ENCODE data around the gene APOB.

Gene APOB

GRCh38 chr2:21043744-21044532 lies at the start of gene APOB:
Gene APOB (minus strand): TSS chr2:21044073. CDS start chr2:21043945, 128 bp downstream.
- no peak for DNase-seq (ENCODE audit: low read depth, low spot score)

DNA sequence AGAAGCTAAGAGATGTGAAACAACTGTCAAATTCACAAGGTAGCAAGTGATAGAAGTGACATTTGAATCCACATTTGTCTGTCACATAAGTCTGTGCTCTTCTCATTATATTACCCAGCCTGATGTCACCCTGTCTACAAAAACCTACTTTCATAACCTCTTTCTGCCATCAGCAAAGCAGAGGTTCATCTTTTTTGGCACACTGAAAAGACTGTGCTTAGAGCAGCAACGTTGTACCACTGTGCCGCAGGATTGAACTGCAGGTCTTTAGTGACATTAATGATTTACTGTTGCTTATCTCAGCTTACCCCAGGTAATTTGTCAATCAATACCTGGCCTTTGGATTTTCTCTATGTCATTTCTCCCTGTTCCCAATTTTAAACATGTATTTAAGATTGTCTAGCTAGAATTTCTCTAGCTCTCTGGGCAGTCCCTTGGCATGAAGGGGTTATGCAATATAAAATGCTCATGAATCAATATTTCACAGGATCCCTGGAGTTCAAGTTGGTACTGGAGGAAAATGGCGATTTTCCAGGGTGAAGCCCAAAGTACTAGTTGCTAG lies 48.5 kb upstream of the APOB start:
- DNase-seq (ENCODE audit: low read depth, low spot score) = no peak

- no peak for DNase-seq (ENCODE audit: low read depth, low spot score)
Measured at GRCh38 chr2:21084401-21084800, 40.5 kb upstream of the APOB start.

- no peak for DNase-seq (ENCODE audit: low read depth, low spot score)
Measured at GRCh38 chr2:21083482-21083881, 39.6 kb upstream of the APOB start.

DNA sequence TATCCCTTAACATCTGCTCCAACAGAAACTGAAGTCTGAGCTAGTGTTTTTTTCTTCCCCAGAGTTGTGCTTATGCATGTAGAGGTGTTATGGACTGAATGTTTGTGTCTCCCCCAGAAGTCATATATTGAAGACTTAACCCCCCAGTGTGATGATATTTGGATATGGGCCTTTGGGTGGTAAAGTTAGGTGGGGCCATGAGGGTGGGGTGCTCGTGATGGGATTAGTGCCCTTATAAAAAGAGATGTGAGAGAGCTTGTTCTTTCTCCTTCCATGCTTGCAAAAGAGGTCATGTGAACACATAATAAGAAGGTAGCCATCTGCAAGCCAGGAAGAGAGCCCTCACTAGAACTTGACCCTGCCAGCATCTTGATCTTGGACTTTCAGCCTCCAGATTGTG lies 34.4 kb upstream of the APOB start:
- DNase-seq (ENCODE audit: low read depth, low spot score) = no peak

DNA sequence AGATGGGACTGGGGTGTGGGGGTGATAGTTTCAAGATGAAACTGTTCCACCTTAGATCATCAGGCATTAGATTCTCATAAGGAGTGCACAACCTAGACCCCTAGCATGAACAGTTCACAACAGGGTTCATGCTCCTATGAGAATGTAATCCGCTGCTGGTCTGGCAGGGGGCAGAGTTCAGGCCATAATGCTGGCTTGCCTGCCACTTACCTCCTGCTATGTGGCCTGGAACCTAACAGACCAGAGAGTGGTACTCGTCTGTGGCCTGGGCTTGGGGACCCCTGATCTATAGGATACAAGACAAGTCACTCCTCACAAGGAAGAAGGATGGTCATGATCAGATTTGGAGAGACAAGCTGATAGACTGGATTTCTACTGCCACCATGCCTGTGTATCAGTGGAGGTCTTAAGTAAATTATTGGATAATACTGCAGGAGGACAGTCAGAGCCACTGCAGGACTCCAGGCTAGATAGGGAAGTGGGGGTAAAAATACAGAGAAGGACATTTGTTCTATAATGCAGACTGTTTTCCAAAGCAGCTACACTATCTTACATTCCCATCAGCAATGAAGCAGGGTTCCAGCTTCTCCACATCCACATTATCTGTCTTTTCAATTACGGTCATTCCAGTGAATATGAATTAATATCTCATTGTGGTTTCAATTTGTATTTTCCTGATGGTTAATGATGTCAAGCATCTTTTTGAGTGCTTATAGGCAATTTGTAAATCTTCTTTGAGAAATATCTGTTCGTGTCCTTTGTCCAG lies 28.8 kb upstream of the APOB start:
- no peak for DNase-seq (ENCODE audit: low read depth, low spot score)

- no peak for DNase-seq (ENCODE audit: low read depth, low spot score)
Measured at GRCh38 chr2:21070341-21071257, 26.7 kb upstream of the APOB start.

DNA sequence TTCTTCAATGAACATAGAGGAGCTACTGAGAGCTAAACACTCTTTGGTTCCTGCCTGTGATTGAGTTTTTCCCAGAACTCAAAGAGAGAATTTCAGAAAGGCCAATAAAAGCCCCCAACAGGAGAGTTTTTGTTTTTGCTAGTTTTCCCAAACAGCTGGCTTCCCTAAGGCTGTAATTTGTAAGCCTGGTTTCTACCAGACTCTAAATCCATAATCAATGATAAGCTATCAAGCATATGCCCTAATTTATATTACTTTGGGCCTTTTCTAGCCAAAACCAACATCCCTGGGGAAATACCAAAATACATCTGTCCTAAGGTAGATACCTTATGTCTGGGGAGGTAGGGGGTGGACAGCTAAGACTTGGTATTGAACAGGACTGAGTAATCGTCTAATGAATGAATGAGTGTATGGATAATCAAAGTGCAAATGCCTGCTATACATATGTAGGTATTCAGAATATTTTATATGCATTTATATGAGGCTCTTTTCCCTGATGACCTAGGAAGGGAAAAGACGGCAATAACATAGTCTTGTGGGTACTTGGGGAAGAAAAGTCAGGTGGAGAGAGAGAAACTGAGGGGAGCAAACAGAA lies 26.0 kb upstream of the APOB start:
- DNase-seq (ENCODE audit: low read depth, low spot score) = no peak

DNA sequence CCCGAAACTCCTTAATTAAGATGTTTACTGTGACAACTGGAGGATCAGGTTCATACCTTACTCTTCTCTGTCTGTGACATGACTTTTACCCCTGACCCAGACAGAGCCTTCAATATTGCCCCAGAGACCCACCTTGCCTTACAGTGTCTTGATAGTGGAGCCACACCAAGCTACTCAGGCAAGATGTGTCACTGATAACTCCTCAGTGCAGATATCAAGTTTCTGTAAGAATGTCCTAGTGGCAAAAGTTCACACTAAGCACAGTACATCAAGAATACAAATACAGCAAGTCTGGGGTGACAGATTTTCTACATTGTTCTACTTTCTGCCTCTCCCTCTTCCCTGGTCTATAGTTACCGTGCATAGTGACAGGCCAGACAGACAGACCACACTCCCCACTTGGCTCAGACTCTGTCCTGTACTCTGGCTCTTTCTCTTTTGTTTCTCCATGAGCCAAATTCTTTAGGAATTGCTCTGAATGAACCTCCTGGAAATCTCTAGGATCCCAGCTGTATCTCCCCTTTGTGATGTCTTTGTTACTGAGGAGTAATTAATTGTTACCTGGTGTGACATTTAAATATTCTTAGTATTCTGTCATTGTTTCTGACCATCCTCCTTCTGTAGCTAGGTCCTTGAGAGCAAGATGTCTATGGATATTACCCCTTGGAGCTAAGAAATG lies 24.1 kb upstream of the APOB start:
- DNase-seq (ENCODE audit: low read depth, low spot score) = no peak

DNA sequence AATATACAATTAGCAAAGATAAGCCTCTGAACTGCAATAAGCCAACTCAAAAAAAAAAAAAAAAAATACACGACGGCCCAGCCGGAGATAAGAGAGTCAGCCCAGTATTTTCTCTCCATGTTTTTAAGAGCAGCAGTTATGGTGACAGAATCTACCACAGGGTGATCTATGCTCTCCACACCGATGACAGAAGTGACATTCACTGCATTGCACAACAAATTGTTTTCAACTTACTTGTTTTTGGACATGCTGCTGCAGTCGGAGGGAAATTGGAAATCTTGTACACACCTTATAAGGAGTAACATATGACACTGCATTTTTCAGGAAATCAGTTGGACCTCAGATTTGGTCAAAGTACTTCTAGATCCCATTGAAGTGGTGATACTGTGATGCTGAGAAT lies 23.3 kb upstream of the APOB start:
- no peak for DNase-seq (ENCODE audit: low read depth, low spot score)

DNA sequence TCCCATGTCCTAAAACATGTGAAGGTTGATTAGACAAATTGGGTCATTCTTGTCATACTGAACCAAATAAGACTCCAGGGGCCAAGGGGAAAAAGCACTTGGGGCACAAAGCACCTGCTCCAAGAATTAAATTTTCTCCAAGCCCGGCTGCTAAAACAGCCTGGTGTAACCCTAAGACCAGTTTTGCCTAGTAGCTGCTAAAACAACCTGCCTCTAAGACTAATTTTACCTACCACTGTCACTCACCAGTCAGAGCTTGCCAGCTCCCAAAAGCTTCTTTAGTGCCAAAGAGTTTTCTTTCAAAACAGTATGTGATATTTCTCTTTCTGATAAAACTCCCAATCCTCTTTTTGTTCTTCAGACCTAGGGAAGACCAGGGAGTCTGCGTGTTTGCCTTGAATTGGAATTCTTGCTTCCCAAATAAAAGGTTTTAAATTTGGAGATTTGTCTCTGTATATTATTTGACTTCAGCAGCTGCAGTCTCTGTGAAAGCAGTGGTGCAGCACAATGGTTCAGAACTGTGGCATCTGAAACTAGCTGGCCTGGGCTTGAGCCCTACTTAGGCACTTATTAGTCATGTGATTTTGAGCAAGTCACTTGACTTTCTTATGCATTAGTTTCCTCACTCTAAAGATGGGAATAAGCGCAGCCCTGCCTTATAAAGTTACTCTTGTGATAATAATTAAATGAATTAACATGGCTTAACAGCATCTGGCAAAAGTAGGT lies 16.2 kb upstream of the APOB start:
- DNase-seq (ENCODE audit: low read depth, low spot score) = no peak

DNA sequence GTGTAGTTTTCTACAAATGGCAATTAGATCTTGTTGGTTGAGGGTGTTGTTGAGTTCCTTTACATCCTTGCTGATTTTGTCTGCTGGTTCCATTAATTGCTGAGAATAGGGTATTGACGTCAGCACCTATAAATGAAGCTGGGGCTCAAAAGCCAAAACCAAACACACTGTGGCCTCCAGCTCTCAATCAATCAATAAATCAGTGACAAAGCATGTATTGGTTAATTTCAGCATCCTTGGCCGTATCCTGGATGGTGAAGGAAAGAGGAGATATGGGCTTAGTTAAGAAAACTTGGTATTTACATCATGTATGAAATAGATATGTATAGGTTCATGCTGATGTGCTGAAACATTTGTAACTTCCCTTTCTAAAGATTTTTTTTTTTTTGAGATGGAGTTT lies 13.2 kb upstream of the APOB start:
- DNase-seq (ENCODE audit: low read depth, low spot score) = no peak

DNA sequence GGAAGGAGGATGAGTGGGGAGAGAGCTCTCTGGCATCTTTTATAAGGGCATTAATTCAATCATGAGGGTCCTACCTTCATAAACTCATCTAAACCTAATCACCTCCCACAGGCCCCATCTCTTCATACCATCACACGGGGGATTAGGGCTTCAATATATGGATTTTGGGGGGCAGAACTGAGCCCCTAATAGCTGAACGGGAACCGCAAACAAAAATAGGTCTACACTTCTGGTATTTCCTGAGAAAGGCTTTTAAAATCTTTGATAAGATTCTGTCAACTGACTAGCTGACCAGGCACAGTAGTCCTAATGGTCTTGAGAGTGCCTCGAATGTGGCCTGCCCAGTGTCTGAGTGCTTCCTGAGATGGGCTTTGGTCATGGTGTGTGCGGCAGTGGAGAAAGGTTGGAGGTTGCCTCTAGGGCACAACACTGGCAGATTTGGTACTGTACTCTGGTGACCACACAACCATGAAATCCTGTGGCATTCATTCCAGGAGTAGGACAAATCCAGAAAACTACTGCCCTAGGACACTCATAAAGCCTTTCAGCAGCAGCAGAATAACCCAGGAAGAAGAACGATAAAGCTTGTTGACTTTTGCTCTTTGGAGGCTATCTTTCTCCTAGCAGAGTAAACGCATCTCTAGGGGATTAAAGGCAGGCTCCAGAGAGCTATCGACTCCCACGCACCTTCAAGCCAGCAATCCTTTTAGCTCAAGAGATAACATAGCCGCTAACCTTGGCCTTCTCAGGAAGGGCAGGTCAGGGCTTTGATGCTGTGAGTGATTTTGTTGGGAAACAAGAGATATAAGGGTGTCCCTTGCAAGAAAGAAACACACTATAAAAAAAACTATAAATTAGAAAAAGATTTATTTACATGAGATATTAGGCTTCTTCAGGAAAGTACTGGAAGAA lies 12.3 kb upstream of the APOB start:
- no peak for DNase-seq (ENCODE audit: low read depth, low spot score)

DNA sequence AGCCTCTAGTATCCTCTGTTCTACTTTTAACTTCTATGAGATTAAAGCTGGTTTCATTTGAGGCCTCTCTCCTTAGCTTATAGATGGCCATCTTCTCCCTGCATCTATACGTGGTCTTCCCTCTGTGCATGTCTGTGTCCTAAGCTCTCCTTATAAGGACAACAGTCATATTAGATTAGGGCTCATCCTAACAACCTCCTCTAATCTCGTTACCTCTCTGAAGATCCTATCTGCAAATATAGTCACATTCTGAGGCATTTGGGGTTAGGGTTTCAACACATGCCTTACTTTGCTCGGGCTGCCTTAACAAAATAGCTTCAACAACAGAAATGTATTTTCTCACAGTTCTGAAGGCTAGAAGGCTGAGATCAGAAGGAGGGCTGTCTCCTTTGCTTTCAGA lies 11.6 kb upstream of the APOB start:
- no peak for DNase-seq (ENCODE audit: low read depth, low spot score)

GRCh38 chr2:21054011-21054410 lies 10.1 kb upstream of the APOB start:
- no peak for DNase-seq (ENCODE audit: low read depth, low spot score)

DNA sequence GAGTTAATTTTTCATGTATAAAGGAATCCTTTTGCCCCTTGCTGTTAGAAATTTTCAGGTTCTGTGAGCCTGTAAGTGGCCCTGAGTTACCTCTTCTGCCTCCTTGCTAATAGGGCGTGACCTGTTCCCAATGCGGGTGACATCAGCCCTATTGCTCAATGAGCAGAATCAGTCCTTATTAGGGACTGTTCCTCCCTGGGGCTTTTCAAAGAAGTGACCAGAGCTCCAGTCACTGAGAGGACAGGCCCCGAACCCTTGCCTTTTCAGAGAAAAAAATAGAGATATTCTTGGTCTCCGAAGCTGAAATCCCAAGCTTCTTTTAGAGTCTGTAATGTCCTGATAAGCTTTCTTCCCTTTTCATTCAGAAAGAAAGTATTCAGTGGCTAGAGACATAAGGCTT lies 8.2 kb upstream of the APOB start:
- DNase-seq (ENCODE audit: low read depth, low spot score) = no peak

GRCh38 chr2:21050164-21050563 lies 6.3 kb upstream of the APOB start:
- DNase-seq (ENCODE audit: low read depth, low spot score) = no peak

DNA sequence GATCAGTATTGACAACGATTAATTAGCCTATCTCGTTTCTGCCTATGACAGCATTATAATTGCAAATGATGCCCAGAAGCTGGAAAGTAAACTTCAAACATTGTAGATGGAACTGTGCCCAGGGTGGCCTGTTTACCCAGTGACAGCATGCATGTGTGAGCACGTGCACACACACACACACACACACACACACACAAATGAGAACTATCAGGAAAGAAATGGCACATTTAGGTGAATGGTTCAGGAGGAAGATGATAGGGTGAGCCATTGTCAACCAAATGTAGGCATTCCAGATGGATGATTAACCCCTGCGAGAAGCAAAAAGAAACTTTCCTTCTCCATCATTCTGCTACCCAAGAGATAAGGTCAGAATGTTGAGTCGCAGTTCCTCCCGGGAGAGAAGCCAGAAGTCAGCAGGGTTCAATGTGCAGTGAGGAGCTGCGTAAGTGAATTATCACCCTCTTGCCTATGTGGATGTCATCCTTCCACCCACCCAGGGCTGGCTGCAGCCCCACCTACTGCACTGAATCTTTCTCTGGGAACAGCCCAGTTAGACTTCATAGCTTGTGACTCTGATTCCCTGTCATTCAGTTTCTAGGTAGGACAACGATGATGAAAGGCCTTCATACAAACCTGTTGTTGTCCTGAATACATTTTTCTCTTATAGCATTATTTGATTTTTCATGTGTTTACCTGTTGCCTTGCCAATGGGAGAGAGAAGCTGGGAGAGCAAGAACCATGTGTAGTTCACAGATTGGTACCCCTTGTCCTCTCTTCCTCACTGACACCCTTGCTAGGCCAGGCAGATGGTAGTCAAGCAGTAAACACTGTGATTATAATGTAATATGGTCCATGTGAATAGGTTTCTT lies 3.5 kb upstream of the APOB start:
- DNase-seq (ENCODE audit: low read depth, low spot score) = no peak
